Stimulated activated CD4-positive, alpha-beta T cell treated with anti-CD3 and anti-CD28 coated beads, Interleukin-4, amount 100 ng/mL, for 24 hours (primary cell): ENCODE results near the gene TRIM22.
"Not testable (repeated sequence)": the region's sequence is repeated elsewhere in the genome, so short reads cannot be mapped to it uniquely, and the experiment has no call there.

Source experiments
- DNase-seq: peaks from one replicate; pipeline ENCODE4 v3.0.0-alpha.2; 2020

The TRIM22 gene

GRCh38 chr11:5689551-5689983, at the start of gene TRIM22:
TRIM22 (plus strand) TSS chr11:5689790; CDS start chr11:5696233, 6,443 bp downstream.
- peak; percentile 61 for DNase-seq

- DNase-seq, result no peak
Measured at GRCh38 chr11:5639953-5640352, 49.6 kb upstream of the TRIM22 start.

- DNase-seq, result no peak
Measured at GRCh38 chr11:5643585-5643984, 46.0 kb upstream of the TRIM22 start.

GRCh38 chr11:5646139-5646538, 43.5 kb upstream of the TRIM22 start:
- DNase-seq, result no peak

GRCh38 chr11:5655474-5655873, 34.1 kb upstream of the TRIM22 start:
- DNase-seq, result no peak

- DNase-seq, result not testable (repeated sequence)
Measured at GRCh38 chr11:5656956-5657355, 32.6 kb upstream of the TRIM22 start.

GRCh38 chr11:5658318-5658717, 31.3 kb upstream of the TRIM22 start:
- DNase-seq, result no peak

- no peak for DNase-seq
Measured at GRCh38 chr11:5663511-5663910, 26.1 kb upstream of the TRIM22 start.

GRCh38 chr11:5665051-5665570, 24.5 kb upstream of the TRIM22 start:
- no peak for DNase-seq

- no peak for DNase-seq
Measured at GRCh38 chr11:5665746-5666401, 23.7 kb upstream of the TRIM22 start.

GRCh38 chr11:5666402-5666793, 23.2 kb upstream of the TRIM22 start:
- DNase-seq, result no peak

GRCh38 chr11:5671831-5672230, 17.8 kb upstream of the TRIM22 start:
- no peak for DNase-seq

GRCh38 chr11:5674391-5674790, 15.2 kb upstream of the TRIM22 start:
- DNase-seq, result no peak

GRCh38 chr11:5679811-5680210, 9.8 kb upstream of the TRIM22 start:
- no peak for DNase-seq

- DNase-seq, result not testable (repeated sequence)
Measured at GRCh38 chr11:5682890-5683441, 6.6 kb upstream of the TRIM22 start.

GRCh38 chr11:5683620-5684019, 6.0 kb upstream of the TRIM22 start:
- peak; percentile 41 for DNase-seq

GRCh38 chr11:5684036-5684645, 5.4 kb upstream of the TRIM22 start:
- no peak for DNase-seq

- peak; percentile 88 for DNase-seq
Measured at GRCh38 chr11:5684646-5685362, 4.8 kb upstream of the TRIM22 start, which contains the start of gene TRIM5. TRIM5 (minus strand) TSS chr11:5685074; CDS start chr11:5680177, 4,897 bp downstream.

GRCh38 chr11:5686426-5686825, 3.2 kb upstream of the TRIM22 start:
- DNase-seq, result no peak

- DNase-seq, result no peak
Measured at GRCh38 chr11:5688482-5688881, 1.1 kb upstream of the TRIM22 start.

GRCh38 chr11:5690216-5690615, 626 bp downstream of the TRIM22 start:
- no peak for DNase-seq

- no peak for DNase-seq
Measured at GRCh38 chr11:5690736-5691135, 1.1 kb downstream of the TRIM22 start.

GRCh38 chr11:5691238-5691963, 1.8 kb downstream of the TRIM22 start:
- not testable (repeated sequence) for DNase-seq
